ENCODE results near the gene POLD1. TPM values are rescaled to one million over a fixed set of nuclear protein-coding genes. Genes with fewer than 3 reads are reported as not detected.

The POLD1 gene
- total RNA-seq, 4 donors from 2014 or later = 7.2 to 13.7 (median 10.3) TPM

DNA sequence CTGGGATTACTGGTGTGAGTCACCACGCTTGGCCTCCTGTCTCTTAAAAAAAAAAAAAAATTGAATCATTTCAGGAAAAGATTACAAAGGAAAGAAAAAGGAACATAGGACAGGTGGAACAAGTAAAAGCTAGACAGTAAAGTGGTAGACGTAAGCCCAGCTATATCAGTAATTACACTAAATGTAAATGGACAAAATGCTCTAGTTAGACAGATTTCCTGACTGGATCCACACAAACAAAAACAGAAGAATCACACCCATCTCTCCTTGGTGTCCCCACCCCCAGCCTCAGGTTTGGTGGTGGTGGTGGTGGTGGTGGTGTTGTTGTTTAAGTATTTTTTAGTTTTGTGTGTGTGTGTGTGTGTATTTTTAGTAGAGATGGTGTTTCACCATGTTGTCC lies 28.3 kb downstream of the POLD1 start:
- Histone ChIP-seq H3K4me3 (no peak overlapping the region), H3K27me3 (peaks cover 15% of the 10 kb centered on the region), H3K9me3 (no peaks in the 10 kb centered on the region), H3K36me3 (peaks cover 0 to 27% of the 10 kb centered on the region in 2 donors), H3K4me1 (peaks cover 0 to 5% (median 0%) of the 10 kb centered on the region in 3 donors), H3K27ac (no peak overlapping the region)
- TF ChIP-seq, protein P1, sequence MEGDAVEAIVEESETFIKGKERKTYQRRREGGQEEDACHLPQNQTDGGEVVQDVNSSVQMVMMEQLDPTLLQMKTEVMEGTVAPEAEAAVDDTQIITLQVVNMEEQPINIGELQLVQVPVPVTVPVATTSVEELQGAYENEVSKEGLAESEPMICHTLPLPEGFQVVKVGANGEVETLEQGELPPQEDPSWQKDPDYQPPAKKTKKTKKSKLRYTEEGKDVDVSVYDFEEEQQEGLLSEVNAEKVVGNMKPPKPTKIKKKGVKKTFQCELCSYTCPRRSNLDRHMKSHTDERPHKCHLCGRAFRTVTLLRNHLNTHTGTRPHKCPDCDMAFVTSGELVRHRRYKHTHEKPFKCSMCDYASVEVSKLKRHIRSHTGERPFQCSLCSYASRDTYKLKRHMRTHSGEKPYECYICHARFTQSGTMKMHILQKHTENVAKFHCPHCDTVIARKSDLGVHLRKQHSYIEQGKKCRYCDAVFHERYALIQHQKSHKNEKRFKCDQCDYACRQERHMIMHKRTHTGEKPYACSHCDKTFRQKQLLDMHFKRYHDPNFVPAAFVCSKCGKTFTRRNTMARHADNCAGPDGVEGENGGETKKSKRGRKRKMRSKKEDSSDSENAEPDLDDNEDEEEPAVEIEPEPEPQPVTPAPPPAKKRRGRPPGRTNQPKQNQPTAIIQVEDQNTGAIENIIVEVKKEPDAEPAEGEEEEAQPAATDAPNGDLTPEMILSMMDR (IDR thresholded peaks at IDR 0.05) = no peak
- no peak for ATAC-seq
- 83 to 100% methylated on average over 1 of the region's 2 CpGs for WGBS, 2 donors (ENCODE audit: low coverage in 1 of 2)

GRCh38 chr19:50413096-50413495 lies 28.9 kb downstream of the POLD1 start:
- Histone ChIP-seq H3K36me3 (peaks cover 0 to 22% of the 10 kb centered on the region in 2 donors), H3K27me3 (peaks cover 22% of the 10 kb centered on the region), H3K9me3 (no peaks in the 10 kb centered on the region), H3K4me1 (peaks cover 0 to 6% (median 0%) of the 10 kb centered on the region in 3 donors), H3K4me3 (no peak overlapping the region), H3K27ac (no peak overlapping the region)
- no peak for ATAC-seq
- no peak for TF ChIP-seq POLR2AphosphoS5 (IDR thresholded peaks at IDR 0.05)
- TF ChIP-seq POLR2A (IDR thresholded peaks at IDR 0.05) = no peak
- no peak for TF ChIP-seq EP300 (IDR thresholded peaks at IDR 0.05)
- TF ChIP-seq, protein P1 (IDR thresholded peaks at IDR 0.05) = no peak
- no CpG with 5 or more reads among the region's 13 CpGs for WGBS, 2 donors (ENCODE audit: low coverage in 1 of 2)

DNA sequence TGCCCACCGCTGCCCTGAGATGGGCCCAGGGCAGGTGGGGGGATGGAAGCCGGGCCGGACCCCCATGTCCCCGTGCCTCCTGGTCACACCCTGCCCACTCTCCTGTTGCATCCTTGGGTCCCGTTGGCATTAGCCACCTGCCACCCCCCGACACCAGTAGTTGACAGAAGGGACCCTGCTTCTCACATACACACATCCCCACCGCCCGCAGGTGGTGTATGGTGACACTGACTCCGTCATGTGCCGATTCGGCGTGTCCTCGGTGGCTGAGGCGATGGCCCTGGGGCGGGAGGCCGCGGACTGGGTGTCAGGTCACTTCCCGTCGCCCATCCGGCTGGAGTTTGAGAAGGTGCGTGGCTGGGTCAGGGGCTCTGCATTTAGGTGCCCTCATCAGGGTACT lies 29.4 kb downstream of the POLD1 start:
- Histone ChIP-seq H3K9me3 (no peaks in the 10 kb centered on the region), H3K4me3 (no peak overlapping the region), H3K4me1 (peaks cover 0 to 10% (median 0%) of the 10 kb centered on the region in 3 donors), H3K27me3 (peaks cover 26% of the 10 kb centered on the region), H3K36me3 (peaks cover 0 to 18% of the 10 kb centered on the region in 2 donors), H3K27ac (no peak overlapping the region)
- 96% methylated on average over 5 of the region's 21 CpGs; no CpG with 5 or more reads in 1 of the 2 donors for WGBS, 2 donors (ENCODE audit: low coverage in 1 of 2)
- ATAC-seq = no peak
- no peak for TF ChIP-seq POLR2A (IDR thresholded peaks at IDR 0.05)
- no peak for TF ChIP-seq EP300 (IDR thresholded peaks at IDR 0.05)
- no peak for TF ChIP-seq POLR2AphosphoS5 (IDR thresholded peaks at IDR 0.05)
- TF ChIP-seq, protein P1 (IDR thresholded peaks at IDR 0.05) = no peak

DNA sequence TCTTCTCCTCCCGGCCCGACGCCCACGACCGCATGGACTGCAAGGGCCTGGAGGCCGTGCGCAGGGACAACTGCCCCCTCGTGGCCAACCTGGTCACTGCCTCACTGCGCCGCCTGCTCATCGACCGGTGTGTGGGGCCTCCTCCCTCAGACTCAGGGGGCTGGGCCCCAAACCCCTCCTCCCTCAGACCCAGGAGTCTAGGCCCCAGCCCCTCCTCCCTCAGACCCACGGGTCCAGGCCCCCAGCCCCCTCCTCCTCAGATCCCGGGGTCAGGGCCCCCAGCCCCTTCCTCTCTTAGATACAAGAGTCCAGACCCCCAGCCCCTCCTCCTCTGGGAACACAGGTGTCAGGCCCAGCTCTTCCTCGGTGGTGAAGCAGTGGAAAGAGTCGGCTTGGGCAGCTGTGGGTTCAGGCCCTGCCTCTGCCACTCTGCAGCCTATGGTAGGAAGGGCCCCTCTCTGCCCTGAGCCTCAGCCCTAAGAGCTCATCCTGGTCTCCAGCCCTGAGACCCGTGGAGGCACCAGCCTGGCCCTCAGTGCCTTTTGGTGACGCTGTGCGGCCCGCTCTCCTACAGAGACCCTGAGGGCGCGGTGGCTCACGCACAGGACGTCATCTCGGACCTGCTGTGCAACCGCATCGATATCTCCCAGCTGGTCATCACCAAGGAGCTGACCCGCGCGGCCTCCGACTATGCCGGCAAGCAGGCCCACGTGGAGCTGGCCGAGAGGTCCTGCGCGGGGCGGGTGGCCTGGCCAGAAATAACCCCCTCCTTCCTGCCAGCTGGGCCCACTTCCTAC lies 30.9 kb downstream of the POLD1 start:
- no peaks in the 10 kb centered on the region for H3K9me3 ChIP-seq
- H3K4me3 ChIP-seq = no peak overlapping the region
- TF ChIP-seq, protein P1 (IDR thresholded peaks at IDR 0.05) = peak in 3 of 4 experiments; percentile 69 to 94 (median 84)
- TF ChIP-seq POLR2AphosphoS5 (IDR thresholded peaks at IDR 0.05) (no peak), EP300 (IDR thresholded peaks at IDR 0.05) (no peak)
- peaks cover 42% of the 10 kb centered on the region for H3K27me3 ChIP-seq
- H3K36me3 ChIP-seq = peaks cover 0 to 3% of the 10 kb centered on the region in 2 donors
- H3K27ac ChIP-seq = no peak overlapping the region
- no CpG with 5 or more reads among the region's 37 CpGs for WGBS, 2 donors (ENCODE audit: low coverage in 1 of 2)
- peak; percentile 72 for ATAC-seq
- H3K4me1 ChIP-seq = peaks cover 0 to 17% (median 4%) of the 10 kb centered on the region in 3 donors

DNA sequence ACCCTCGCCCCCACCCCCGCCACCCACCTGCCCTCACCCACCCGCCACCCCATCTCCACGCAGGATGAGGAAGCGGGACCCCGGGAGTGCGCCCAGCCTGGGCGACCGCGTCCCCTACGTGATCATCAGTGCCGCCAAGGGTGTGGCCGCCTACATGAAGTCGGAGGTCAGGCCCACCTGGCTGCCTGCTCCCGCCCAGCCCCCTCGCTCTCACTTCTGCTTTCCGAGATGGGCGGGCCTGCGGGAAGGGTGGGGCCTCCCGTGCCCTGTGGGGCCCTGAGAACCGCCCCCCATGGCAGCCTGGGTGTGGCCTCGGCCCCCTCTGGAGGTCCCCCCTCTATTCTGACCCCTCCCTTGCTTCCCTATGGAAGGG lies 31.5 kb downstream of the POLD1 start:
- H3K27me3 ChIP-seq = peaks cover 47% of the 10 kb centered on the region
- H3K9me3 ChIP-seq = no peaks in the 10 kb centered on the region
- peaks cover 0 to 17% (median 4%) of the 10 kb centered on the region in 3 donors for H3K4me1 ChIP-seq
- 90% methylated on average over 4 of the region's 22 CpGs; no CpG with 5 or more reads in 1 of the 2 donors for WGBS, 2 donors (ENCODE audit: low coverage in 1 of 2)
- ATAC-seq = peak; percentile 16
- H3K36me3 ChIP-seq = no peaks in the 10 kb centered on the region
- no peak overlapping the region for H3K27ac ChIP-seq
- TF ChIP-seq POLR2AphosphoS5 (IDR thresholded peaks at IDR 0.05) (no peak), EP300 (IDR thresholded peaks at IDR 0.05) (no peak), POLR2A (IDR thresholded peaks at IDR 0.05) (no peak)
- TF ChIP-seq, protein P1 (IDR thresholded peaks at IDR 0.05) = no peak
- H3K4me3 ChIP-seq = no peak overlapping the region

Measured in gastroesophageal sphincter (tissue), 4 donors.